T-helper 2 cell treated with Interferon-gamma antibody and Interleukin-4, amounts not matched to agents 100 ng/mL and 5 ng/mL, for 36 hours (primary cell): ENCODE results near the gene ANO1. TPM values are rescaled to one million over a fixed set of nuclear protein-coding genes. Genes with fewer than 3 reads are reported as not detected.

Experiments
- intact Hi-C: fragments of 100-400 bp; cut with micrococcal nuclease; formaldehyde crosslinking; loops from one replicate; pipeline ENCODE4 v1.15.1; 2023
- total RNA-seq: library from RNA; stranded (reverse); gene quantifications from 2 replicates; pipeline ENCODE4 v1.2.3, GENCODE V29; 2022

ANO1 gene
- total RNA-seq, 1 donor from 2014 or later, result not detected

GRCh38 chr11:70134490-70134889 lies 56.4 kb downstream of the ANO1 start:
- intact Hi-C loops, result no loop called here

GRCh38 chr11:70135142-70135541 lies 57.0 kb downstream of the ANO1 start:
- intact Hi-C loops, result no loop called here

- intact Hi-C loops, result no loop called here
These were observed 57.5 kb downstream of the ANO1 start for GRCh38 chr11:70135625-70136059.

- intact Hi-C loops, result no loop called here
These were observed 59.3 kb downstream of the ANO1 start for GRCh38 chr11:70137383-70137782.

GRCh38 chr11:70138403-70138802 lies 60.3 kb downstream of the ANO1 start:
- intact Hi-C loops, result no loop called here

- intact Hi-C loops, result no loop called here
These were observed 61.8 kb downstream of the ANO1 start for GRCh38 chr11:70139785-70140410.

- intact Hi-C loops, result no loop called here
These were observed 62.8 kb downstream of the ANO1 start for GRCh38 chr11:70140711-70141485.

GRCh38 chr11:70141486-70142220 lies 63.5 kb downstream of the ANO1 start:
- intact Hi-C loops, result no loop called here

- intact Hi-C loops, result no loop called here
These were observed 64.2 kb downstream of the ANO1 start for GRCh38 chr11:70142221-70142875.

GRCh38 chr11:70144262-70144661 lies 66.1 kb downstream of the ANO1 start:
- intact Hi-C loops, result no loop called here

- intact Hi-C loops, result no loop called here
These were observed 67.0 kb downstream of the ANO1 start for GRCh38 chr11:70145071-70145470.

GRCh38 chr11:70145841-70146240 lies 67.7 kb downstream of the ANO1 start:
- intact Hi-C loops, result no loop called here

GRCh38 chr11:70146299-70146698 lies 68.2 kb downstream of the ANO1 start:
- intact Hi-C loops, result no loop called here

GRCh38 chr11:70146895-70147520 lies 68.9 kb downstream of the ANO1 start:
- intact Hi-C loops, result no loop called here

- intact Hi-C loops, result no loop called here
These were observed 69.6 kb downstream of the ANO1 start for GRCh38 chr11:70147668-70148067.

- intact Hi-C loops, result no loop called here
These were observed 73.6 kb downstream of the ANO1 start for GRCh38 chr11:70151671-70152070.

- intact Hi-C loops, result no loop called here
These were observed 75.1 kb downstream of the ANO1 start for GRCh38 chr11:70153133-70153727.

- intact Hi-C loops, result no loop called here
These were observed 77.3 kb downstream of the ANO1 start for GRCh38 chr11:70155386-70155785.

GRCh38 chr11:70156291-70157037 lies 78.3 kb downstream of the ANO1 start:
- intact Hi-C loops, result no loop called here

GRCh38 chr11:70158201-70158600 lies 80.1 kb downstream of the ANO1 start:
- intact Hi-C loops, result no loop called here
